WTC11 (cell line): ENCODE data around the gene CASP2. TPM values are rescaled to one million over a fixed set of nuclear protein-coding genes. Genes with fewer than 3 reads are reported as not detected.

Experiments
- ATAC-seq: fragments of 200-7000 bp; cut with Tn5 transposase; 2 replicates; pipeline ENCODE4 v1.10.0; 2021; ENCODE audit warnings: mild to moderate bottlenecking, moderate library complexity
- CTCF ChIA-PET: fragments of 300-600 bp; sonication (Branson Sonifier 250); formaldehyde crosslinking; loops from one replicate; lab custom pipeline; 2021; ENCODE audit warnings: antibody characterized with exemption; lab: Charles Lee
- POLR2A ChIA-PET: fragments of 350-600 bp; sonication (Branson Sonifier 250); formaldehyde crosslinking; loops from one replicate; lab custom pipeline; 2021; ENCODE audit warnings: antibody characterized with exemption; lab: Charles Lee
- DNase-seq: peaks from one replicate; pipeline ENCODE4 v3.0.0; 2021; ENCODE audit warnings: low spot score
- H3K27ac Mint-ChIP-seq: 2 replicates; pipeline ENCODE4 v1.8.0; 2021; ENCODE audit warnings: mixed read lengths
- H3K27me3 Mint-ChIP-seq: 2 replicates; pipeline ENCODE4 v1.8.0; 2021; ENCODE audit warnings: low read depth, mild to moderate bottlenecking, moderate library complexity, mixed read lengths
- H3K36me3 Mint-ChIP-seq: 2 replicates; pipeline ENCODE4 v1.8.0; 2021; ENCODE audit warnings: mixed read lengths
- H3K4me1 Mint-ChIP-seq: 2 replicates; pipeline ENCODE4 v1.8.0; 2022; ENCODE audit warnings: mixed read lengths
- H3K4me3 Mint-ChIP-seq: 2 replicates; pipeline ENCODE4 v1.8.0; 2021; ENCODE audit warnings: mild to moderate bottlenecking, moderate library complexity, mixed read lengths
- H3K9me3 Mint-ChIP-seq: 2 replicates; pipeline ENCODE4 v1.8.0; 2021; ENCODE audit warnings: mixed read lengths
- ATF1 ChIP-seq: sonication (generic); formaldehyde crosslinking; IDR thresholded peaks from 2 replicates; pipeline ENCODE4 v1.8.1; 2023; ENCODE audit warnings: mild to moderate bottlenecking, moderate library complexity, missing genetic modification reagents
- FOXP1 ChIP-seq: sonication (generic); formaldehyde crosslinking; IDR thresholded peaks from 2 replicates; pipeline ENCODE4 v1.8.0; 2022; ENCODE audit warnings: missing genetic modification reagents, mild to moderate bottlenecking, moderate library complexity, borderline replicate concordance
- HMGA2 ChIP-seq: fragments of 250-450 bp; sonication (Bioruptor Pico); IDR thresholded peaks from 2 replicates; pipeline ENCODE4 v1.4.0; 2021; ENCODE audit warnings: mild to moderate bottlenecking, moderate library complexity
- NR2C2 ChIP-seq: sonication (generic); formaldehyde crosslinking; IDR thresholded peaks from 2 replicates; pipeline ENCODE4 v1.8.0; 2022; ENCODE audit warnings: mild to moderate bottlenecking, missing genetic modification reagents
- RELA ChIP-seq: sonication (generic); formaldehyde crosslinking; IDR thresholded peaks from 2 replicates; pipeline ENCODE4 v1.8.1; 2022; ENCODE audit warnings: missing genetic modification reagents, mild to moderate bottlenecking, borderline replicate concordance
- SOX15 ChIP-seq: fragments of 250-450 bp; sonication (Bioruptor Pico); IDR thresholded peaks from 2 replicates; pipeline ENCODE4 v1.9.0; 2021; ENCODE audit warnings: mild to moderate bottlenecking
- ZBTB21 ChIP-seq: sonication (generic); formaldehyde crosslinking; IDR thresholded peaks from 2 replicates; pipeline ENCODE4 v1.8.1; 2023; ENCODE audit warnings: mild to moderate bottlenecking, missing genetic modification reagents, borderline replicate concordance
- ZNF232 ChIP-seq: sonication (generic); formaldehyde crosslinking; IDR thresholded peaks from 2 replicates; pipeline ENCODE4 v1.8.0; 2022; ENCODE audit warnings: mild to moderate bottlenecking, missing genetic modification reagents
- ZNF396 ChIP-seq: fragments of 250-450 bp; sonication (Bioruptor Pico); IDR thresholded peaks from 2 replicates; pipeline ENCODE4 v1.8.0; 2021; ENCODE audit warnings: mild to moderate bottlenecking, moderate library complexity, borderline replicate concordance
- total RNA-seq: library from RNA; stranded (reverse); gene quantifications from 3 replicates; pipeline ENCODE4 v1.2.3, GENCODE V29; 2021
- TF ChIP-seq, protein P1 (sequence below): fragments of 250-450 bp; sonication (Bioruptor Pico); conservative IDR thresholded peaks from 2 replicates; pipeline ENCODE4 v1.9.0; 2021; ENCODE audit warnings: mild to moderate bottlenecking
- TF ChIP-seq, protein P2 (sequence below): fragments of 200-600 bp; IDR thresholded peaks from 2 replicates; pipeline ENCODE4 v1.8.0; 2022; ENCODE audit warnings: antibody characterized with exemption
- TF ChIP-seq, protein P3 (sequence below): sonication (generic); formaldehyde crosslinking; IDR thresholded peaks from 2 replicates; pipeline ENCODE4 v1.8.0; 2022; ENCODE audit warnings: mild to moderate bottlenecking, missing genetic modification reagents
- TF ChIP-seq, protein P4 (sequence below): sonication (generic); formaldehyde crosslinking; IDR thresholded peaks from 2 replicates; pipeline ENCODE4 v1.8.1; 2023; ENCODE audit warnings: mild to moderate bottlenecking, missing genetic modification reagents
- TF ChIP-seq, protein P5 (sequence below): sonication (generic); formaldehyde crosslinking; IDR thresholded peaks from 2 replicates; pipeline ENCODE4 v1.8.1; 2023; ENCODE audit warnings: mild to moderate bottlenecking, missing genetic modification reagents, borderline replicate concordance

Gene CASP2
- total RNA-seq, 1 experiment from 2014 or later = 35.4 TPM

DNA sequence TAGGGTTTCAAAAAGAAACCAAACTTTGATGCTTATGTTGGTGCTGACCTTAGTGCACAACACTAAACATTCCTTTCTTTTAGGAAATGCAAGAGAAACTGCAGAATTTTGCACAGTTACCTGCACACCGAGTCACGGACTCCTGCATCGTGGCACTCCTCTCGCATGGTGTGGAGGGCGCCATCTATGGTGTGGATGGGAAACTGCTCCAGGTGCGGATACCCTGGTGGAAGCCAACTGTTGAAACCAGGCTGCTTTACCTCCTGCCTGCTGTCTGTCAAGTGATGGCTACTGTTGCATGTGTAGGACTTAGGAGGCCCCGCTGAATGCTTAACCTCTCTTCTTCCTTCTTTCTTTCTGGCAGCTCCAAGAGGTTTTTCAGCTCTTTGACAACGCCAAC lies 11.7 kb downstream of the CASP2 start:
- Mint-ChIP-seq H3K36me3 (peaks cover 89% of the 10 kb centered on the region), H3K27ac (no peak overlapping the region), H3K27me3 (no peaks in the 10 kb centered on the region), H3K4me3 (no peak overlapping the region), H3K9me3 (no peaks in the 10 kb centered on the region), H3K4me1 (no peaks in the 10 kb centered on the region)
- TF ChIP-seq ZNF396 (CRISPR knock-in tag) (no peak), ZNF232 (CRISPR knock-in tag) (no peak), SOX15 (CRISPR knock-in tag) (no peak), ZBTB21 (CRISPR knock-in tag) (no peak), ATF1 (CRISPR knock-in tag) (no peak)
- TF ChIP-seq, protein P1, sequence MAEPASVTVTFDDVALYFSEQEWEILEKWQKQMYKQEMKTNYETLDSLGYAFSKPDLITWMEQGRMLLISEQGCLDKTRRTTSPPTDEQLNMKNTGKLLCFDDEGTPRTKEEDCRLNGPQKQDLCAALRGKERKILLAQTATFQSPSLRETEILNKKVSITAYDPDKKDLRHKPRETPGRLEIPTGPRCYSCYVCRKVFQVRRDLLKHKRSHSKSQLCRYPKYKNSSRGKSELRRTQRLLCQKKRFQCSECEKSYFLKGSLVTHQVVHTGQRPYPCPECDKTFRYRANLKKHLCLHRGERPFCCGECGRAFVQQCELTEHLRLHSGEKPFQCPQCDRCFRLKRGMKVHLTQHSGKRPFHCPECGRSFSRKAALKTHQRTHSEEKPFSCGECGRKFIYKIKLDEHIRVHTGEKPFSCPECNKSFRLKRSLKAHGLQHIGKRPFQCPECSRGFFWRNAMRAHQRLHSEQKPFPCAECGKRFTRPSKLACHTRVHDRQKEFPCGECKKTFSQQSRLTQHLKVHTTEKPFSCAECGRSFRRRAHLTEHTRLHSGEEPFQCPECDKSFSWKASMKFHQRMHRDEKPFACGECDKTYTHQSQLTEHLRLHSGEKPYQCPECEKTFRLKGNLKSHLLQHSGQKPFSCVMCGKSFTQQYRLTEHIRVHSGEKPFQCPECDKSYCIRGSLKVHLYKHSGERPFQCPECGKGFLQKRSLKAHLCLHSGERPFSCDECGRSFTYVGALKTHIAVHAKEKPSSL (CRISPR knock-in tag) = no peak
- TF ChIP-seq, protein P2, sequence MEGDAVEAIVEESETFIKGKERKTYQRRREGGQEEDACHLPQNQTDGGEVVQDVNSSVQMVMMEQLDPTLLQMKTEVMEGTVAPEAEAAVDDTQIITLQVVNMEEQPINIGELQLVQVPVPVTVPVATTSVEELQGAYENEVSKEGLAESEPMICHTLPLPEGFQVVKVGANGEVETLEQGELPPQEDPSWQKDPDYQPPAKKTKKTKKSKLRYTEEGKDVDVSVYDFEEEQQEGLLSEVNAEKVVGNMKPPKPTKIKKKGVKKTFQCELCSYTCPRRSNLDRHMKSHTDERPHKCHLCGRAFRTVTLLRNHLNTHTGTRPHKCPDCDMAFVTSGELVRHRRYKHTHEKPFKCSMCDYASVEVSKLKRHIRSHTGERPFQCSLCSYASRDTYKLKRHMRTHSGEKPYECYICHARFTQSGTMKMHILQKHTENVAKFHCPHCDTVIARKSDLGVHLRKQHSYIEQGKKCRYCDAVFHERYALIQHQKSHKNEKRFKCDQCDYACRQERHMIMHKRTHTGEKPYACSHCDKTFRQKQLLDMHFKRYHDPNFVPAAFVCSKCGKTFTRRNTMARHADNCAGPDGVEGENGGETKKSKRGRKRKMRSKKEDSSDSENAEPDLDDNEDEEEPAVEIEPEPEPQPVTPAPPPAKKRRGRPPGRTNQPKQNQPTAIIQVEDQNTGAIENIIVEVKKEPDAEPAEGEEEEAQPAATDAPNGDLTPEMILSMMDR = peak; percentile 62
- TF ChIP-seq, protein P3, sequence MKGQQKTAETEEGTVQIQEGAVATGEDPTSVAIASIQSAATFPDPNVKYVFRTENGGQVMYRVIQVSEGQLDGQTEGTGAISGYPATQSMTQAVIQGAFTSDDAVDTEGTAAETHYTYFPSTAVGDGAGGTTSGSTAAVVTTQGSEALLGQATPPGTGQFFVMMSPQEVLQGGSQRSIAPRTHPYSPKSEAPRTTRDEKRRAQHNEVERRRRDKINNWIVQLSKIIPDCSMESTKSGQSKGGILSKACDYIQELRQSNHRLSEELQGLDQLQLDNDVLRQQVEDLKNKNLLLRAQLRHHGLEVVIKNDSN (CRISPR knock-in tag) = no peak
- TF ChIP-seq, protein P4, sequence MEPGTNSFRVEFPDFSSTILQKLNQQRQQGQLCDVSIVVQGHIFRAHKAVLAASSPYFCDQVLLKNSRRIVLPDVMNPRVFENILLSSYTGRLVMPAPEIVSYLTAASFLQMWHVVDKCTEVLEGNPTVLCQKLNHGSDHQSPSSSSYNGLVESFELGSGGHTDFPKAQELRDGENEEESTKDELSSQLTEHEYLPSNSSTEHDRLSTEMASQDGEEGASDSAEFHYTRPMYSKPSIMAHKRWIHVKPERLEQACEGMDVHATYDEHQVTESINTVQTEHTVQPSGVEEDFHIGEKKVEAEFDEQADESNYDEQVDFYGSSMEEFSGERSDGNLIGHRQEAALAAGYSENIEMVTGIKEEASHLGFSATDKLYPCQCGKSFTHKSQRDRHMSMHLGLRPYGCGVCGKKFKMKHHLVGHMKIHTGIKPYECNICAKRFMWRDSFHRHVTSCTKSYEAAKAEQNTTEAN (CRISPR knock-in tag) = no peak
- ChIA-PET POLR2A (interaction anchor here (1.1 kb wide), 1 partner anchor 37 kb away, joined by 3 read pairs; the partner anchor contains the start of gene GSTK1), CTCF (interaction anchor here (0.9 to 1.5 kb wide), 13 partner anchors 10 to 427 kb away, joined by 3 to 9 read pairs (median 4); partner anchors contain the start of genes CASP2 and GSTK1)
- DNase-seq (peak; percentile 73), ATAC-seq (peak; percentile 98)

DNA sequence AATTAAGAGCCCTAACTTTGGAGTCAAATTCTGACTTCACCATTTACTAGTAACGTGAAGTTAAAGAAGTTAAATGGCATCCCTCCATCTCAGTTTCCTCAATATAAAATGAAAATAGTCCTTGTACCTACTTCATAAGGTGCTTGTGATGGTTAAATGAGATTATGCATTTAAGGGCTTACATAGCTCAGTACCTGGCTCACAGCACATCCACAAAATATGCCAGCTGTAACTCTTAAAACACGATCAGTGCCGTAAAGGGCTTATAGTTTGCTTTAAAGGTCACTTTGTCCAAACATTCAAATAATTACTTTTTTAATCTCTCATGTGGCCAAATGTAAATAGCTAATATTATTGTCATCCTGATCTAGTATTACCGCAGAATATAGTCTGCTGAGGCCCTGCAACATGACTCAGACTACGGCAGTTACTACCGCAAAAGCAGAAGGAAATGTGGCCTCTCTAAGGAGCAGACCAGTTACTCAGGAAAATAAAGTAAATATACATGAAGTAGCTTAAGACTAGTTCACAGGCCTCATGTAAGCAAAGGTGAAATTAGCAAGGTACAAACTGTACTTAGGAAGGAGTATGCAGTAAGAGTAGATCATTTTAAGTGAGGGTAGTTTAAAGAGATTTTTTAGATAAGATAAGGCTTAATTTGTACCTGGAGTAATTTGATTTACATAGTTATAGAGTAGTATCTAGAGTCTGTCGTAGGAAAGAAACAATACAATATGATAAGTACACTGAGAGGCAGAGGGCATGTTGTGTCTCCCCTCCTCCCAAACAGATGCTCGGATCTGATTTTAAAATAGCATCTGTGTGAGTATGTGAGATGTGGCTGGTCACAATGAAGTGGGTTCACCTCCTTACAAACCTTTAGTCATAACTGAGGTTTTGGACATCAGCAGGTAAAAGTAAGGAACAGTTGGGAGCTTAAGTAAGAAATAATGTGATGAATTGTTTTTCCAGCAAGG lies 13.1 kb downstream of the CASP2 start:
- H3K4me1 Mint-ChIP-seq = no peaks in the 10 kb centered on the region
- TF ChIP-seq NR2C2 = no peak
- TF ChIP-seq FOXP1 (CRISPR knock-in tag) = no peak
- TF ChIP-seq, protein P5, sequence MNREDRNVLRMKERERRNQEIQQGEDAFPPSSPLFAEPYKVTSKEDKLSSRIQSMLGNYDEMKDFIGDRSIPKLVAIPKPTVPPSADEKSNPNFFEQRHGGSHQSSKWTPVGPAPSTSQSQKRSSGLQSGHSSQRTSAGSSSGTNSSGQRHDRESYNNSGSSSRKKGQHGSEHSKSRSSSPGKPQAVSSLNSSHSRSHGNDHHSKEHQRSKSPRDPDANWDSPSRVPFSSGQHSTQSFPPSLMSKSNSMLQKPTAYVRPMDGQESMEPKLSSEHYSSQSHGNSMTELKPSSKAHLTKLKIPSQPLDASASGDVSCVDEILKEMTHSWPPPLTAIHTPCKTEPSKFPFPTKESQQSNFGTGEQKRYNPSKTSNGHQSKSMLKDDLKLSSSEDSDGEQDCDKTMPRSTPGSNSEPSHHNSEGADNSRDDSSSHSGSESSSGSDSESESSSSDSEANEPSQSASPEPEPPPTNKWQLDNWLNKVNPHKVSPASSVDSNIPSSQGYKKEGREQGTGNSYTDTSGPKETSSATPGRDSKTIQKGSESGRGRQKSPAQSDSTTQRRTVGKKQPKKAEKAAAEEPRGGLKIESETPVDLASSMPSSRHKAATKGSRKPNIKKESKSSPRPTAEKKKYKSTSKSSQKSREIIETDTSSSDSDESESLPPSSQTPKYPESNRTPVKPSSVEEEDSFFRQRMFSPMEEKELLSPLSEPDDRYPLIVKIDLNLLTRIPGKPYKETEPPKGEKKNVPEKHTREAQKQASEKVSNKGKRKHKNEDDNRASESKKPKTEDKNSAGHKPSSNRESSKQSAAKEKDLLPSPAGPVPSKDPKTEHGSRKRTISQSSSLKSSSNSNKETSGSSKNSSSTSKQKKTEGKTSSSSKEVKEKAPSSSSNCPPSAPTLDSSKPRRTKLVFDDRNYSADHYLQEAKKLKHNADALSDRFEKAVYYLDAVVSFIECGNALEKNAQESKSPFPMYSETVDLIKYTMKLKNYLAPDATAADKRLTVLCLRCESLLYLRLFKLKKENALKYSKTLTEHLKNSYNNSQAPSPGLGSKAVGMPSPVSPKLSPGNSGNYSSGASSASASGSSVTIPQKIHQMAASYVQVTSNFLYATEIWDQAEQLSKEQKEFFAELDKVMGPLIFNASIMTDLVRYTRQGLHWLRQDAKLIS (CRISPR knock-in tag) = no peak
- TF ChIP-seq RELA (CRISPR knock-in tag) = no peak
- no peak for TF ChIP-seq HMGA2 (CRISPR knock-in tag)
- no peaks in the 10 kb centered on the region for H3K9me3 Mint-ChIP-seq
- no peak overlapping the region for H3K4me3 Mint-ChIP-seq
- H3K27ac Mint-ChIP-seq = no peak overlapping the region
- no peak for ATAC-seq
- H3K27me3 Mint-ChIP-seq = no peaks in the 10 kb centered on the region
- ChIA-PET CTCF (interaction anchor here (0.8 kb wide), 1 partner anchor 289 kb away, joined by 3 read pairs; no protein-coding TSS in a partner anchor), POLR2A (no interaction called here)
- no peak for DNase-seq
- peaks cover 87% of the 10 kb centered on the region for H3K36me3 Mint-ChIP-seq
